BJ (cell line): ENCODE data around the gene RNF151. TPM values are rescaled to one million over a fixed set of nuclear protein-coding genes. Genes with fewer than 3 reads are reported as not detected.

ENCODE experiments used
- CTCF ChIA-PET: fragments of 350-600 bp; formaldehyde crosslinking; extraction: SDS; loops from one replicate; lab custom pipeline; 2021; ENCODE audit warnings: antibody characterized with exemption, inconsistent platforms; lab: Yijun Ruan, JAX
- POLR2A ChIA-PET: fragments of 300-600 bp; sonication (Branson Sonifier 250); formaldehyde crosslinking; extraction: SDS; loops from one replicate; lab custom pipeline; 2021; ENCODE audit warnings: antibody characterized with exemption; lab: Charles Lee
- DNase-seq: peaks from one replicate; pipeline ENCODE4 v3.0.0-alpha.2; 2011; ENCODE audit warnings: low read depth
- H3K27me3 ChIP-seq: 2 replicates; pipeline ENCODE4 v1.6.0; 2011; ENCODE audit warnings: low read length; ENCODE audit not compliant: control insufficient read depth, insufficient read depth
- H3K36me3 ChIP-seq: 2 replicates; pipeline ENCODE4 v1.5.1; 2011; ENCODE audit warnings: low read length; ENCODE audit not compliant: control insufficient read depth, insufficient read depth
- H3K4me3 ChIP-seq: 2 replicates; pipeline ENCODE4 v1.5.1; 2011; ENCODE audit warnings: low read depth, mild to moderate bottlenecking, control low read depth, low read length
- CTCF ChIP-seq: IDR thresholded peaks from 2 replicates; pipeline ENCODE4 v1.5.1; 2011; ENCODE audit warnings: low read depth, mild to moderate bottlenecking, control low read depth, inconsistent platforms, low read length, moderate library complexity; ENCODE audit not compliant: insufficient read depth
- polyA plus RNA-seq: library from polyadenylated mRNA; depleted of rRNA; stranded (reverse); fragments of >200 nt; gene quantifications from 2 replicates; pipeline ENCODE4 v1.2.3, GENCODE V29; 2011

Gene RNF151
- polyA plus RNA-seq, 1 experiment: not detected

GRCh38 chr16:1963806-1964505 is 2.7 kb upstream of the RNF151 start:
- peak; percentile 29; the same call in 1 of the 2 replicates for TF ChIP-seq CTCF
- peaks cover 17% of the 10 kb centered on the region for H3K36me3 ChIP-seq
- ChIA-PET POLR2A (interaction anchor here (0.6 to 1.0 kb wide), 6 partner anchors 23 to 136 kb away, joined by 3 to 15 read pairs (median 8); partner anchors contain the start of gene FAHD1), CTCF (interaction anchor here (1.3 to 1.4 kb wide), 2 partner anchors 9 to 40 kb away, joined by 6 to 7 read pairs; partner anchors contain the start of gene RPL3L)
- H3K27me3 ChIP-seq: no peaks in the 10 kb centered on the region
- peak overlapping the region; percentile 92 for H3K4me3 ChIP-seq
- DNase-seq: no peak

DNA sequence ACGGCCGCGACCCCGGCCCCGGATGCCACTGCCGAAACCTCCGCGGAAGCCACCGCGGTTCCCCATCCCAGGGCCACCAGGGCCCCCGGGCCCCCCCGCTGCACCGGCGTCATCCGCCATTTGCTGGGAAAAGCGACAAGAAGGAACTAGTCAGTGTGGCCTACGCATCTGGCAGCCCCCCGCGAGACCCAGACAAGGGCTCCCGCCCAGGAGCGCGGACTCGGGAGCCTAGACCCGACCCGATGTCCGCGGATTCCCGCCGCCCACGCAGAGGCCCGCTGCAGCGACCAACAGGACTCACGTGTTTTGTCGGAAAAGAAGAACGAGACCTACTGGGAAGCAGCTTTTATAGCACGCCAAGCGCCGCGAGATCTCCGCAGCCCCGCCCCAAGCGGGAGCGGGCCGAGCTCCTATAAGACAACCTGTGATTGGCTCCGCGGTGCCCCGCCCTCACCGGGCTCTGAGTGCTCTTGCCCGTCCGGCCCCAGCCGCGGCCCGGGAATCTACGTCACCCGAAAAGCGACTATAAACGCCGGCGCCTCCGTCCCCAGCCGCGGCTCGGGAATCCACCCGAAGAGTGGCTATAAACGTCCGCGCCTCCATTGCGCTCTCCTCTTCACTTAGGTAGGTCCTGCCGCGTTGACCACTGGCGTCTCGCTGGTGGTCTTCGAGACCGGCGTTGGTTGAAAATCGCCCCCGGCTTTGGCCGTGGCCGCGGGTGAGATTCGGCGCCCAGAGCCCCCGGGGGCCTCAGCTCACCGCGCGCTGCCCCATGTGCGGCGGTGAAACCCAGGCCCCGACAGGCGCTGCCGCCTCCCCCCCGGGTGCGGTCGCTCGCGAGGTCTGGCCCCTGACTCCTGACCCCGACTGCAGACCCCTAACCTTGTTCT is 1.9 kb upstream of the RNF151 start, which contains the start of gene RPS2:
TSS of gene RPS2 (minus strand) at position 321 of the 890 bp plus-strand sequence. CDS start at position 120, 201 bp downstream.
- TF ChIP-seq CTCF: no peak; the same call in 1 of the 2 replicates
- DNase-seq: peak; percentile 86
- ChIA-PET POLR2A (interaction anchor here (0.6 to 1.0 kb wide), 8 partner anchors 20 to 191 kb away, joined by 3 to 15 read pairs (median 8); partner anchors contain the start of genes FAHD1, GFER and TRAF7), CTCF (interaction anchor here (1.1 to 1.4 kb wide), 4 partner anchors 10 to 56 kb away, joined by 3 to 7 read pairs (median 4); partner anchors contain the start of genes NPW and RPL3L)
- H3K27me3 ChIP-seq: no peaks in the 10 kb centered on the region
- H3K36me3 ChIP-seq: peaks cover 17% of the 10 kb centered on the region
- peak within 1 kb of the TSS; percentile 92 for H3K4me3 ChIP-seq

DNA sequence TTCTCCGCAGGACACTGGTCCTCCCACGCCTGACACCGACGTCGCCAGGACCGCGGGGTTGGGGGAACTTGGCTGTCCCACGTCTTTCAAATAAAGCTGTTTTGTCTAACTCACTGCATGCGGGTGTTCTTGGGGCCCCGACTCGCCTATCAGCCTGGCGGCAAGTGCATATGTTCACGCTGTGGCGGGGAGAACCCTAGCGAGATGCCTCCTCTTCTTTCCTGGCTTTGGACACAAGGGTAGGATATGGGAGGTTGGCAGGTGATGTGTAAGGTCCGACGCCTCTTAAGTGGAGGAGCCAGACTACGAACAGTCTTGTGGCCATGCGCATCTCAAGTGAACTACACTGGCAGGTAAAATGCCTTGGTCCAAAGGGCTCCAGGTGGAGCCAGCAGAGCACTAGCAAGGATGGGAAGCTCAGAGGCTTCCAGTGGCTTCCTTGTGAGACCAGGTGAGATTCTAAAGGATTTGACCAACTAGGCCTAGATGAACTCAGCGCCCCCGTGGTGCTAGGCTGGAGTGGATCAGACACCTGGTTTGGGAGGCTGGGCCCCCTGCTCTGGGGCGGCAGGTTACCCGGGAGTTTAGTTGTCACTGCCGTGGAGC is 1.2 kb upstream of the RNF151 start:
- H3K36me3 ChIP-seq: peaks cover 17% of the 10 kb centered on the region
- H3K27me3 ChIP-seq: no peaks in the 10 kb centered on the region
- H3K4me3 ChIP-seq: peak overlapping the region; percentile 92
- CTCF ChIA-PET: interaction anchor here (1.1 to 1.4 kb wide), 4 partner anchors 11 to 55 kb away, joined by 3 to 7 read pairs (median 4); partner anchors contain the start of genes NPW and RPL3L
- DNase-seq: no peak
- TF ChIP-seq CTCF: no peak
- POLR2A ChIA-PET: interaction anchor here (0.6 to 1.0 kb wide), 3 partner anchors 25 to 190 kb away, joined by 3 to 10 read pairs (median 6); partner anchors contain the start of genes FAHD1 and TRAF7

DNA sequence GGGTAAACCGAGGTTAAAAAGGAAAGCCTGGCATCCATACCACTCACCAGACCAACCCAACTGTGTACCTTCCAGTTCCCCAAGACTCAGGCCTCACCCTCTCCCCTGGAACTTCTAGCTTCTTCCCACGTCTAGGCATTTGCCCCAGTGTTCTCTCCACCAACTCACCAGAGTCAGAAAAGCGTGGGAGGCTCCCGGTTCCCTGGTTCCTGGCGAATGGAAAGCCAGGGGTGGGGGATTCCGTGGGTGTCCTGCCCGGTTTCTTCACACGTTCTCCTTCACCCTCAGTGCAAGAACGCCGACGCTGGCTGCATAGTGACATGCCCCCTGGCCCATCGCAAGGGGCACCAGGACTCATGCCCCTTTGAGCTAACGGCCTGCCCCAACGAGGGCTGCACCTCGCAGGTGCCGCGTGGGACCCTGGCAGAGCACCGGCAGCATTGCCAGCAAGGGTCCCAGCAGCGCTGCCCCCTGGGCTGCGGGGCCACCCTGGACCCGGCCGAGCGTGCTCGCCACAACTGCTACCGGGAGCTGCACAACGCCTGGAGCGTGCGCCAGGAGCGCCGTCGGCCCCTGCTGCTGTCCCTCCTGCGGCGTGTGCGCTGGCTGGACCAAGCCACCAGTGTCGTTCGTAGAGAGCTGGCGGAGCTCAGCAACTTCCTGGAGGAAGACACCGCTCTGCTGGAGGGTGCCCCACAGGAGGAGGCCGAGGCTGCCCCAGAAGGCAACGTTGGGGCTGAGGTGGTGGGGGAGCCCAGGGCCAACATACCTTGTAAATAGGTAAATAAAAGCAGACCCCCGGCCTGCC is 1.7 kb downstream of the RNF151 start:
- DNase-seq: no peak
- CTCF ChIA-PET: no interaction called here

More for the DNA sequence above, 1.7 kb downstream of the RNF151 start:
- Histone ChIP-seq H3K27me3 (no peaks in the 10 kb centered on the region), H3K4me3 (no peak overlapping the region), H3K36me3 (peaks cover 2% of the 10 kb centered on the region)
- POLR2A ChIA-PET: no interaction called here
- TF ChIP-seq CTCF: no peak
